H9 (cell line): Measurements from ENCODE around the gene MAD1L1. TPM values are rescaled to one million over a fixed set of nuclear protein-coding genes. Genes with fewer than 3 reads are reported as not detected.

Experiments
- DNase-seq: peaks from one replicate; pipeline ENCODE4 v3.0.0-alpha.2; 2017
- H2AFZ ChIP-seq: one replicate; pipeline ENCODE4 v1.6.1; 2013; ENCODE audit warnings: mild to moderate bottlenecking, low read length, control low read depth, moderate library complexity
- H2AK5ac ChIP-seq: 2 replicates; pipeline ENCODE4 v1.6.1; 2013; ENCODE audit warnings: low read length, control low read depth, mixed read lengths; ENCODE audit not compliant: insufficient read length
- H2BK120ac ChIP-seq: one replicate; pipeline ENCODE4 v1.6.1; 2013; ENCODE audit warnings: low read depth, mild to moderate bottlenecking, low read length, control low read depth, inconsistent platforms; ENCODE audit not compliant: poor library complexity, severe bottlenecking
- H2BK12ac ChIP-seq: 2 replicates; pipeline ENCODE4 v1.6.1; 2013; ENCODE audit warnings: low read length, control low read depth, mixed read lengths, low read depth; ENCODE audit not compliant: insufficient read length
- H2BK15ac ChIP-seq: 2 replicates; pipeline ENCODE4 v1.6.1; 2013; ENCODE audit warnings: low read depth, low read length, control low read depth
- H2BK20ac ChIP-seq: one replicate; pipeline ENCODE4 v1.6.1; 2013; ENCODE audit warnings: low read depth, mild to moderate bottlenecking, low read length, control low read depth, inconsistent platforms; ENCODE audit not compliant: poor library complexity, severe bottlenecking
- H2BK5ac ChIP-seq: 2 replicates; pipeline ENCODE4 v1.6.1; 2013; ENCODE audit warnings: low read length, control low read depth, mixed read lengths; ENCODE audit not compliant: insufficient read length
- H3K14ac ChIP-seq: 2 replicates; pipeline ENCODE4 v1.6.1; 2013; ENCODE audit warnings: low read length, control low read depth; ENCODE audit not compliant: insufficient read depth
- H3K18ac ChIP-seq: 2 replicates; pipeline ENCODE4 v1.6.1; 2013; ENCODE audit warnings: low read depth, mild to moderate bottlenecking, mixed read lengths, low read length, control low read depth; ENCODE audit not compliant: insufficient read length
- H3K23ac ChIP-seq: 2 replicates; pipeline ENCODE4 v1.6.1; 2013; ENCODE audit warnings: low read length, control low read depth, mixed read lengths, low read depth; ENCODE audit not compliant: insufficient read length
- H3K23me2 ChIP-seq: 2 replicates; pipeline ENCODE4 v1.6.1; 2013; ENCODE audit warnings: low read depth, mild to moderate bottlenecking, mixed read lengths, low read length, control low read depth; ENCODE audit not compliant: insufficient read length, poor library complexity, severe bottlenecking
- H3K27ac ChIP-seq: 2 replicates; pipeline ENCODE4 v1.5.1; 2013; ENCODE audit warnings: low read length, control low read depth, mixed read lengths, low read depth; ENCODE audit not compliant: insufficient read length
- H3K27me3 ChIP-seq: 2 replicates; pipeline ENCODE4 v1.6.1; 2013; ENCODE audit warnings: low read length, control low read depth, inconsistent platforms; ENCODE audit not compliant: insufficient read depth
- H3K4ac ChIP-seq: 2 replicates; pipeline ENCODE4 v1.6.1; 2013; ENCODE audit warnings: low read depth, mild to moderate bottlenecking, control low read depth, inconsistent platforms, low read length, moderate library complexity
- H3K4me1 ChIP-seq: 2 replicates; pipeline ENCODE4 v1.6.1; 2013; ENCODE audit warnings: low read length, control low read depth, inconsistent platforms; ENCODE audit not compliant: insufficient read depth
- H3K4me2 ChIP-seq: 2 replicates; pipeline ENCODE4 v1.6.1; 2013; ENCODE audit warnings: low read length, control low read depth, mixed read lengths; ENCODE audit not compliant: insufficient read length, insufficient read depth
- H3K56ac ChIP-seq: 2 replicates; pipeline ENCODE4 v1.6.1; 2013; ENCODE audit warnings: low read depth, mild to moderate bottlenecking, mixed read lengths, low read length, control low read depth; ENCODE audit not compliant: insufficient read length
- H3K79me1 ChIP-seq: 2 replicates; pipeline ENCODE4 v1.6.1; 2013; ENCODE audit warnings: low read depth, mild to moderate bottlenecking, moderate library complexity, low read length, control low read depth, inconsistent platforms; ENCODE audit not compliant: insufficient read depth, poor library complexity, severe bottlenecking
- H3K79me2 ChIP-seq: 2 replicates; pipeline ENCODE4 v1.6.1; 2013; ENCODE audit warnings: low read length, control low read depth, inconsistent platforms; ENCODE audit not compliant: insufficient read depth
- H3K9ac ChIP-seq: 2 replicates; pipeline ENCODE4 v1.6.1; 2013; ENCODE audit warnings: low read length, control low read depth, mixed read lengths; ENCODE audit not compliant: insufficient read length; ENCODE audit errors: extremely low read depth
- H3K9me3 ChIP-seq: one replicate; pipeline ENCODE4 v1.6.1; 2013; ENCODE audit warnings: low read depth, low read length, inconsistent platforms; ENCODE audit not compliant: control insufficient read depth
- H3T11ph ChIP-seq: one replicate; pipeline ENCODE4 v1.6.1; 2013; ENCODE audit warnings: mild to moderate bottlenecking, low read length, control low read depth, inconsistent platforms
- H4K20me1 ChIP-seq: one replicate; pipeline ENCODE4 v1.6.1; 2013; ENCODE audit not compliant: control insufficient read depth, insufficient read length, insufficient read depth
- H4K5ac ChIP-seq: 2 replicates; pipeline ENCODE4 v1.6.1; 2013; ENCODE audit warnings: low read depth, mild to moderate bottlenecking, mixed read lengths, low read length, control low read depth; ENCODE audit not compliant: insufficient read length
- H4K8ac ChIP-seq: replicated peaks from 2 replicates; pipeline ENCODE4 v1.6.1; 2013; ENCODE audit warnings: low read length, control low read depth, mixed read lengths, low read depth; ENCODE audit not compliant: insufficient read length
- H4K91ac ChIP-seq: 2 replicates; pipeline ENCODE4 v1.6.1; 2013; ENCODE audit warnings: low read depth, mild to moderate bottlenecking, moderate library complexity, mixed read lengths, low read length, control low read depth; ENCODE audit not compliant: insufficient read length
- H3K27ac Mint-ChIP-seq, 3 experiments: 2 replicates in 2 of 3; 3 replicates in 1 of 3; pipeline ENCODE4 v1.8.0; 2020 to 2021; ENCODE audit warnings: mixed read lengths in 3 of 3, mild to moderate bottlenecking in 1 of 3, moderate library complexity in 1 of 3
- H3K27me3 Mint-ChIP-seq: 2 replicates; pipeline ENCODE4 v1.8.0; 2021; ENCODE audit warnings: low read depth, mild to moderate bottlenecking, moderate library complexity, mixed read lengths
- H3K36me3 Mint-ChIP-seq, 3 experiments: 2 replicates in 2 of 3; 3 replicates in 1 of 3; pipeline ENCODE4 v1.8.0; 2020 to 2021; ENCODE audit warnings: low read depth in 3 of 3, mixed read lengths in 3 of 3; ENCODE audit not compliant: insufficient read depth in 1 of 3
- H3K4me1 Mint-ChIP-seq, 2 experiments: 2 replicates each; pipeline ENCODE4 v1.8.0; 2020; ENCODE audit warnings: mixed read lengths in 2 of 2
- H3K4me3 Mint-ChIP-seq, 2 experiments: 2 replicates in 1 of 2; 3 replicates in 1 of 2; pipeline ENCODE4 v1.8.0; 2020 to 2021; ENCODE audit warnings: mild to moderate bottlenecking in 2 of 2, mixed read lengths in 2 of 2, moderate library complexity in 1 of 2
- H3K9me3 Mint-ChIP-seq, 2 experiments: 2 replicates in 1 of 2; 3 replicates in 1 of 2; pipeline ENCODE4 v1.8.0; 2020; ENCODE audit warnings: mild to moderate bottlenecking in 2 of 2, mixed read lengths in 2 of 2, moderate library complexity in 1 of 2
- WGBS: extraction: QIAGEN DNeasy Blood & Tissue Kit; methylation state at CpG from one replicate; pipeline ENCODE4 v1.1.7; 2013; ENCODE audit warnings: missing lambda C conversion rate, low lambda C conversion rate, mixed read lengths; ENCODE audit not compliant: insufficient read length; ENCODE audit errors: extremely low coverage; 5-methylcytosine and 5-hydroxymethylcytosine counted together
- total RNA-seq: library from RNA; stranded (reverse); gene quantifications from 2 replicates; pipeline ENCODE4 v1.2.1, GENCODE V29; 2021
- TF ChIP-seq, protein P1 (sequence below): fragments of 200-600 bp; sonication (generic); conservative IDR thresholded peaks from 3 replicates; pipeline ENCODE4 v1.8.0; 2021; ENCODE audit warnings: antibody characterized with exemption, mild to moderate bottlenecking

MAD1L1 gene
- total RNA-seq, 1 experiment from 2014 or later = 39.0 TPM

- no peaks in the 10 kb centered on the region for H3K9me3 Mint-ChIP-seq
- H4K8ac ChIP-seq = no peak overlapping the region
- H3K27me3 ChIP-seq = no peaks in the 10 kb centered on the region
- no peaks in the 10 kb centered on the region for H3K23me2 ChIP-seq
- H2BK12ac ChIP-seq = no peak overlapping the region
- TF ChIP-seq, protein P1, sequence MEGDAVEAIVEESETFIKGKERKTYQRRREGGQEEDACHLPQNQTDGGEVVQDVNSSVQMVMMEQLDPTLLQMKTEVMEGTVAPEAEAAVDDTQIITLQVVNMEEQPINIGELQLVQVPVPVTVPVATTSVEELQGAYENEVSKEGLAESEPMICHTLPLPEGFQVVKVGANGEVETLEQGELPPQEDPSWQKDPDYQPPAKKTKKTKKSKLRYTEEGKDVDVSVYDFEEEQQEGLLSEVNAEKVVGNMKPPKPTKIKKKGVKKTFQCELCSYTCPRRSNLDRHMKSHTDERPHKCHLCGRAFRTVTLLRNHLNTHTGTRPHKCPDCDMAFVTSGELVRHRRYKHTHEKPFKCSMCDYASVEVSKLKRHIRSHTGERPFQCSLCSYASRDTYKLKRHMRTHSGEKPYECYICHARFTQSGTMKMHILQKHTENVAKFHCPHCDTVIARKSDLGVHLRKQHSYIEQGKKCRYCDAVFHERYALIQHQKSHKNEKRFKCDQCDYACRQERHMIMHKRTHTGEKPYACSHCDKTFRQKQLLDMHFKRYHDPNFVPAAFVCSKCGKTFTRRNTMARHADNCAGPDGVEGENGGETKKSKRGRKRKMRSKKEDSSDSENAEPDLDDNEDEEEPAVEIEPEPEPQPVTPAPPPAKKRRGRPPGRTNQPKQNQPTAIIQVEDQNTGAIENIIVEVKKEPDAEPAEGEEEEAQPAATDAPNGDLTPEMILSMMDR = no peak
- no peak overlapping the region for H2BK120ac ChIP-seq
- H3K27ac Mint-ChIP-seq = peak overlapping the region in 2 of 3 experiments; percentile 74 to 81; a peak in 3 of 7 replicates
- no peaks in the 10 kb centered on the region for H3K36me3 Mint-ChIP-seq
- H2AK5ac ChIP-seq = no peak overlapping the region
- no peak overlapping the region for H3K9ac ChIP-seq
- no peak overlapping the region for H3K14ac ChIP-seq
- peaks cover 3% of the 10 kb centered on the region in 2 experiments for H3K4me1 Mint-ChIP-seq
- H4K5ac ChIP-seq = no peak overlapping the region
- no peaks in the 10 kb centered on the region for H3K4me1 ChIP-seq
- no peak overlapping the region for H2BK15ac ChIP-seq
- H3K4me2 ChIP-seq = no peak overlapping the region
- H4K20me1 ChIP-seq = no peaks in the 10 kb centered on the region
- H3K27ac ChIP-seq = no peak overlapping the region
- H3K79me1 ChIP-seq = no peaks in the 10 kb centered on the region
- H4K91ac ChIP-seq = no peak overlapping the region
- no peaks in the 10 kb centered on the region for H3K9me3 ChIP-seq
- no peak overlapping the region for H3T11ph ChIP-seq
- H3K23ac ChIP-seq = no peak overlapping the region
- no peak overlapping the region for H3K18ac ChIP-seq
- no peak overlapping the region for H3K56ac ChIP-seq
- no peak for DNase-seq
- no CpG with 5 or more reads among the region's 16 CpGs for WGBS
- H3K4me3 Mint-ChIP-seq = no peak overlapping the region
- H3K27me3 Mint-ChIP-seq = no peaks in the 10 kb centered on the region
- H2BK5ac ChIP-seq = no peak overlapping the region
- no peak overlapping the region for H2AFZ ChIP-seq
- no peak overlapping the region for H2BK20ac ChIP-seq
- H3K4ac ChIP-seq = no peak overlapping the region
- no peaks in the 10 kb centered on the region for H3K79me2 ChIP-seq
These were observed 316.2 kb downstream of the MAD1L1 start for GRCh38 chr7:1916601-1916970.
